ENCODE results near the gene GABRR2. TPM values are rescaled to one million over a fixed set of nuclear protein-coding genes. Genes with fewer than 3 reads are reported as not detected.

The GABRR2 gene
- total RNA-seq, 2 donors from 2014 or later = 0.14 to 0.40 TPM

DNA sequence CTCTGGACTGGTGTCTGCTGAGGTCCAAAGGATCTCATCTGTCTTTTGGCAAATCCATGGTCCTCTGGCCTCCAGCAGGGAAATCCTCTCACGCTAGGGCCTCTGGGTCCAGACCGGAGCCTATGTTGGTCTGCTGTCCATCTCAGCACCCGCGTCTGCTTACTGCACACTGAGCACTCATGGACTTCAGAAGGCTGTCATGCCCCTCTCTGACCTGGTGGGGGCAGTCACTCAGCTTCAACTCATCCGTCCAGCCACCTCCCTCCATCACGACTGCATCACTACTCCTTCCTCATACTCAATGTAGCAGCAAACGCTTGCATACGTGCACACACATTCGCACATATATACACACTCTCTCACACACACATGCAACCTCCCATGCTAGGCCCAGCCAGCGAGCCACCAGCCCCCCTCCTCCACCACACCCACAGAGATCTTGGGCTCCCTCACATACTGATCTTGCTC is 33.3 kb downstream of the GABRR2 start:
- Histone ChIP-seq H3K4me3 (no peak overlapping the region), H3K27ac (no peak overlapping the region), H3K4me1 (replicated peaks) (no peaks in the 10 kb centered on the region), H3K27me3 (replicated peaks; ENCODE audit: insufficient read depth) (no peaks in the 10 kb centered on the region), H3K36me3 (no peaks in the 10 kb centered on the region), H3K9me3 (no peaks in the 10 kb centered on the region)
- intact Hi-C loops (cut with DNase I) = no loop called here
- WGBS = 77% methylated on average over 10 of the region's 10 CpGs
- TF ChIP-seq POLR2A (IDR thresholded peaks at IDR 0.05) = no peak
- TF ChIP-seq POLR2AphosphoS5 (IDR thresholded peaks at IDR 0.05) = no peak
- TF ChIP-seq, protein P1, sequence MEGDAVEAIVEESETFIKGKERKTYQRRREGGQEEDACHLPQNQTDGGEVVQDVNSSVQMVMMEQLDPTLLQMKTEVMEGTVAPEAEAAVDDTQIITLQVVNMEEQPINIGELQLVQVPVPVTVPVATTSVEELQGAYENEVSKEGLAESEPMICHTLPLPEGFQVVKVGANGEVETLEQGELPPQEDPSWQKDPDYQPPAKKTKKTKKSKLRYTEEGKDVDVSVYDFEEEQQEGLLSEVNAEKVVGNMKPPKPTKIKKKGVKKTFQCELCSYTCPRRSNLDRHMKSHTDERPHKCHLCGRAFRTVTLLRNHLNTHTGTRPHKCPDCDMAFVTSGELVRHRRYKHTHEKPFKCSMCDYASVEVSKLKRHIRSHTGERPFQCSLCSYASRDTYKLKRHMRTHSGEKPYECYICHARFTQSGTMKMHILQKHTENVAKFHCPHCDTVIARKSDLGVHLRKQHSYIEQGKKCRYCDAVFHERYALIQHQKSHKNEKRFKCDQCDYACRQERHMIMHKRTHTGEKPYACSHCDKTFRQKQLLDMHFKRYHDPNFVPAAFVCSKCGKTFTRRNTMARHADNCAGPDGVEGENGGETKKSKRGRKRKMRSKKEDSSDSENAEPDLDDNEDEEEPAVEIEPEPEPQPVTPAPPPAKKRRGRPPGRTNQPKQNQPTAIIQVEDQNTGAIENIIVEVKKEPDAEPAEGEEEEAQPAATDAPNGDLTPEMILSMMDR (IDR thresholded peaks at IDR 0.05) = no peak
- DNase-seq (ENCODE audit: low spot score) = no peak

DNA sequence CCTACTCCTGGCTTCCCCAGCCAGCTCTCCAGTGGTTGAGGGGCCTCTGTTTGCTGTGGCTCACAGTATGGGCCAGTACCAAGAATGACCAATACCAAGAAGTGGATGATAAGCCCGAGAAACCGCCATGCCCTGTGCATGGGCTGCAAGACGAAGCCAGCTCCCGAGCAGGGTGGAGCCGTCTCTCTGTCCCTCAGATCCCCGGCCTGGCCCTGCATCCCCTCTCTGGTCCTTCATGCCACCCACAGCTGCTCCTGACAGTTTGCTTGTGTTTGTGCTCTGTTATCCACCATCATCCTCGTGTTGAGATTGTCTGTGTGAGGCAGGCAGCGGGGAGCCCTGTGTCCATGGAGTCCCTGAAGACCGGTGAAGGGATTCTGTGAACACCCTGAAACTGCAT is 36.1 kb downstream of the GABRR2 start:
- H3K4me1 ChIP-seq (replicated peaks) = no peaks in the 10 kb centered on the region
- H3K36me3 ChIP-seq = no peaks in the 10 kb centered on the region
- intact Hi-C loops (cut with DNase I) = no loop called here
- no peak for DNase-seq (ENCODE audit: low spot score)
- H3K4me3 ChIP-seq = no peak overlapping the region
- TF ChIP-seq, protein P1 (IDR thresholded peaks at IDR 0.05) = no peak
- TF ChIP-seq POLR2A (IDR thresholded peaks at IDR 0.05) = no peak
- no peak for TF ChIP-seq POLR2AphosphoS5 (IDR thresholded peaks at IDR 0.05)
- no peaks in the 10 kb centered on the region for H3K9me3 ChIP-seq
- 81% methylated on average over 7 of the region's 9 CpGs for WGBS
- no peaks in the 10 kb centered on the region for H3K27me3 ChIP-seq (replicated peaks; ENCODE audit: insufficient read depth)
- no peak overlapping the region for H3K27ac ChIP-seq

DNA sequence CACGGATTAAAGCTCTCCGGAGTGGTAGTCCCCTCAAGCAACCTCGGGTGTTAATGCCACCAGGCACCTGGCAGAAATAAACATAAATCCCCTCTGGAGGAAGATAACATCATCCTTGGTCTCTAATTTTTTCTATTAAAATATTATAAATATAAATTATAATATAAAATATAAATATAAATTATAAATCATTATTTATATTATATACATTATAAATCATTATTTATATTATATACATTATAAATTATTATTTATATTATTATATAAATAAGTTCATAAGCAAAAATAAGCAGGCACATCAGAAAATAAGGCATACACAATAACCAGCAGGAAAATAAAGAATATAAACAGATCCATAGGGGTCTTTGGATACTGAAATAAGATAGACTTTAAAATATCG is 39.2 kb downstream of the GABRR2 start:
- intact Hi-C loops (cut with DNase I) = no loop called here
- no peaks in the 10 kb centered on the region for H3K4me1 ChIP-seq (replicated peaks)
- H3K27me3 ChIP-seq (replicated peaks; ENCODE audit: insufficient read depth) = no peaks in the 10 kb centered on the region
- no peaks in the 10 kb centered on the region for H3K9me3 ChIP-seq
- no peak overlapping the region for H3K4me3 ChIP-seq
- no peaks in the 10 kb centered on the region for H3K36me3 ChIP-seq
- no peak overlapping the region for H3K27ac ChIP-seq
- WGBS = 94% methylated on average over 4 of the region's 4 CpGs
- no peak for DNase-seq (ENCODE audit: low spot score)
- TF ChIP-seq POLR2AphosphoS5 (IDR thresholded peaks at IDR 0.05) = no peak
- TF ChIP-seq, protein P1 (IDR thresholded peaks at IDR 0.05) = no peak
- TF ChIP-seq POLR2A (IDR thresholded peaks at IDR 0.05) = no peak

DNA sequence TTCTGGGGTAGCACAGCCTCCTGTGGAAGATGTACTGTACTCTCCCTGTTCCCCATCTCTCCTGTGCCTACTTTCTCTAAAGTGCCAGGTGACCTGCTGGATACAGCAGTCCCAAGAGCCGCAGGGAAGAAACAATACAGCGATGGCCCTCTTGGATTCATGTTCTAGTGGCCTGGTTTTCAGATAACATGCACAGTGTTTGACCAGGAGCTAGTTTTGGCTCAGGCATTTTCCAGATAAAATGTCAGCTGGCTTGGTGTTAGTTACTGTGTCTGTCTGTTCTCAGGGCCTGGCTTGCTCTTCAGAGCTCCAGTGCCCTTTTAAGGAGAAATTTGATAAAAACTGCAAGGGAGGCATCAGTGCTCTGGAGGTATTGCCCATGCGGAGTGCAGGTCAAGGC is 41.3 kb downstream of the GABRR2 start:
- Histone ChIP-seq H3K27me3 (replicated peaks; ENCODE audit: insufficient read depth) (no peaks in the 10 kb centered on the region), H3K36me3 (no peaks in the 10 kb centered on the region), H3K27ac (no peak overlapping the region), H3K9me3 (no peaks in the 10 kb centered on the region), H3K4me1 (replicated peaks) (no peaks in the 10 kb centered on the region), H3K4me3 (no peak overlapping the region)
- intact Hi-C loops (cut with DNase I) = no loop called here
- no peak for DNase-seq (ENCODE audit: low spot score)
- TF ChIP-seq, protein P1 (IDR thresholded peaks at IDR 0.05) = no peak
- no peak for TF ChIP-seq POLR2AphosphoS5 (IDR thresholded peaks at IDR 0.05)
- TF ChIP-seq POLR2A (IDR thresholded peaks at IDR 0.05) = no peak
- WGBS = 100% methylated on average over 3 of the region's 3 CpGs

DNA sequence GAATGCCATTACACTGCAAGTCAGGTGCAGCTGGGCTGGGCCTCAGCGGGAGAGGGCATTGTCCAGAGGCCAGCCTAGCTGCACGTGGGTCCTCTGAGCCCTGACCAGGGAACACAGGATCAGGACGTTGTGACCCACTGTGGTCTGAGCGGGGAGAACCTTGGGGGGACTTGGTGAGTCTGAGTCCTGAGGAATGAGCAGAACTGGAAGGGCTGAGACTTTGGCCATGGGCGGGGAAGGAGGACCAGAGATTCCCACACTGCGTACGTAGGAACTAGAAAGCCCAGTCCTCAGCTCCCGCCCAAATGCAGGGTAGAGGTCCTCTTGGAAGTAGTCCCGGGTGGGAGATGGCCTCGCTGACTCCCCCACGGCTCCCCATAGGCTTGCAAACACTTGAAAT is 42.5 kb downstream of the GABRR2 start:
- no peak overlapping the region for H3K4me3 ChIP-seq
- DNase-seq (ENCODE audit: low spot score) = no peak
- H3K4me1 ChIP-seq (replicated peaks) = no peaks in the 10 kb centered on the region
- H3K27ac ChIP-seq = no peak overlapping the region
- H3K9me3 ChIP-seq = no peaks in the 10 kb centered on the region
- WGBS = 83% methylated on average over 11 of the region's 11 CpGs
- no peaks in the 10 kb centered on the region for H3K36me3 ChIP-seq
- intact Hi-C loops (cut with DNase I) = no loop called here
- H3K27me3 ChIP-seq (replicated peaks; ENCODE audit: insufficient read depth) = no peaks in the 10 kb centered on the region
- TF ChIP-seq POLR2A (IDR thresholded peaks at IDR 0.05) (no peak), POLR2AphosphoS5 (IDR thresholded peaks at IDR 0.05) (no peak)
- TF ChIP-seq, protein P1 (IDR thresholded peaks at IDR 0.05) = no peak

Measured in prostate gland (tissue), 2 donors.